Activated CD8-positive, alpha-beta memory T cell treated with anti-CD3 and anti-CD28 coated beads, Interleukin-2, amount 50 U/mL, for 1 hour (primary cell): Measurements from ENCODE around the gene GC.
"Not testable (repeated sequence)": the region's sequence is repeated elsewhere in the genome, so short reads cannot be mapped to it uniquely, and the experiment has no call there.

Source experiments
- DNase-seq: peaks from one replicate; pipeline ENCODE4 v3.0.0-alpha.2; 2020; ENCODE audit errors: extremely low read depth

The GC gene

GRCh38 chr4:71768123-71768522 is 15.8 kb downstream of the GC start:
- no peak for DNase-seq

- DNase-seq: no peak
These were observed 18.0 kb downstream of the GC start for GRCh38 chr4:71765821-71766383.

GRCh38 chr4:71765350-71765749 is 18.5 kb downstream of the GC start:
- no peak for DNase-seq

- no peak for DNase-seq
These were observed 31.4 kb downstream of the GC start for GRCh38 chr4:71752383-71753042.

- no peak for DNase-seq
These were observed 34.8 kb downstream of the GC start for GRCh38 chr4:71749008-71749594.

- DNase-seq: no peak
These were observed 37.5 kb downstream of the GC start for GRCh38 chr4:71746379-71746778.

- not testable (repeated sequence) for DNase-seq
These were observed 45.1 kb downstream of the GC start for GRCh38 chr4:71738782-71739181.

GRCh38 chr4:71732706-71733105 is 51.2 kb downstream of the GC start:
- DNase-seq: no peak

GRCh38 chr4:71732066-71732465 is 51.8 kb downstream of the GC start:
- DNase-seq: no peak

GRCh38 chr4:71729856-71730255 is 54.0 kb downstream of the GC start:
- no peak for DNase-seq

- no peak for DNase-seq
These were observed 70.2 kb downstream of the GC start for GRCh38 chr4:71713611-71714203.

- DNase-seq: no peak
These were observed 71.9 kb downstream of the GC start for GRCh38 chr4:71711985-71712348.

- DNase-seq: no peak
These were observed 72.6 kb downstream of the GC start for GRCh38 chr4:71711044-71711984.

- no peak for DNase-seq
These were observed 73.9 kb downstream of the GC start for GRCh38 chr4:71709961-71710360.

- no peak for DNase-seq
These were observed 85.7 kb downstream of the GC start for GRCh38 chr4:71698141-71698540.

GRCh38 chr4:71697031-71697430 is 86.8 kb downstream of the GC start:
- no peak for DNase-seq

GRCh38 chr4:71694961-71695360 is 88.9 kb downstream of the GC start:
- no peak for DNase-seq

GRCh38 chr4:71692963-71693362 is 90.9 kb downstream of the GC start:
- no peak for DNase-seq

- no peak for DNase-seq
These were observed 91.7 kb downstream of the GC start for GRCh38 chr4:71692198-71692597.
